HG03097 (cell line): Measurements from ENCODE around the gene SLC49A3.
"Not testable (repeated sequence)": the region's sequence is repeated elsewhere in the genome, so short reads cannot be mapped to it uniquely, and the experiment has no call there.

Experiments used
- ATAC-seq: cut with Tn5 transposase; IDR thresholded peaks from one replicate; pipeline ENCODE4 v1.9.1; 2021; ENCODE audit not compliant: unreplicated experiment, low FRiP score

SLC49A3 gene

DNA sequence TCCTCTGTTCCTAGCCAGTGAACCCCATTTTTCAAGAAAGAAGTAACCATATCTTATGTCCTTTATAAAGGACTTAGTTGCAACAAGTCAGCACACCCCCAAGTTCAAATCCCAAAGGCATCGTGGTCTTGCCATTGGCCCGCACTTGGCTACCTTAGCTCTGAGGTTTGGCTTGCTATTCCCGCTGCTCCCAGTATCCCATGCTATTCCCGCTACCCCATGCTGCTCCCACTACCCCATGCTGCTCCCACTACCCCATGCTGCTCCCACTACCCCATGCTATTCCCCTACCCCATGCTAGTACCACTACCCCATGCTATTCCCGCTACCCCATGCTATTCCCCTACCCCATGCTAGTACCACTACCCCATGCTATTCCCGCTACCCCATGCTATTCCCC is 20.7 kb downstream of the SLC49A3 start:
- ATAC-seq, result not testable (repeated sequence)

DNA sequence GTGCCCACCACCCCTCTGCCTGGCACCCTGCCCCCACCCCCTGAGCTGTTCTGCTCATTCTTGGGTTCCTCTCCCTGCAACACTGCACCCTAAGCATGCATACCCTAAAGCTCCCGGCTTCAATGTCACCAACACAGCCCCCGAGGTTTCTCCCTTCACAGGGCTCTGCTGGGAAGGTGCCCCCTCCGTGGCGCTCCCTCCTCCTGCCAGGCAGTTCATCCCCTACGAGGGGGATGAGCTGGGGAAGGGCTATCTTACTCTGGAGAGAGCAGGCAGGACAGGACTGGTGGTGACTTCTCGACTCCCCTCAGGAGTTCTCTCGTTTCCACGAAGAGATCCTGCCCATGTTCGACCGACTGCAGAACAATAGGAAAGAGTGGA is 21.4 kb downstream of the SLC49A3 start:
- no peak for ATAC-seq

DNA sequence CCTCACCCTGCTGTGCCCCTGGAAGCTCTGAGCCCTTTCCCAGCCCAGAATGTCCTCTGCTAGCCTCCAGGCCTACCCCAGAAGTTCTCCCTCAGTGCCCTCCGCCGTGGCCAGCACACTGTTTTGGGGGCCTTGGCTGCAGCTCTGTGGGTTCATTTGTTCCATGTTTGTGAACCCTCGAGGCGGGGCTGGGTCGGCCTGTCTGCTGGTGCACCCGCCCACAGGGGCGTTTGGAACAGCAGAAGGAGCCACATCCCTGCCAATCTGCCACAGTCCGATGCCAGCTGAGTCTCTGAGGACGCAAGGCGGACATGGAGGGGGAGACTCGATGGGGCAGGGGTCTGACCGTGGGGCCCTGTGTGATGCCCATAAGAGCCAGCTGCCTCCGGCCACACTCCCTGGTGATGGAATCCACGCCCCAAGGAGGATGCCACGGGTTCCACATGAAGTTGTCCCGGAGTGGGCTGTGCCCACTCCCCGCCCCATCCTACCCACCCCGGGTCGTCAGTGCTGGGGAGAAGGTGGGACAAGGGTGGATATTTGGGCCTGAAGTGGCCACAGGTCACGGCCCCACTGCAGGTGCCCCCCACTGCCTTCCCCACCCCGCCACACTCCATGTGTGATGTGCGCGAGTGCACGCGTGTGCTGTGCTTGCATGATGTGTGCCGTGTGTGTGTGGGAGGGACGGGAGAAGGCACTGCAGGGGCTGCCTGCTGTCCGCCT is 22.0 kb downstream of the SLC49A3 start:
- ATAC-seq, result no peak

DNA sequence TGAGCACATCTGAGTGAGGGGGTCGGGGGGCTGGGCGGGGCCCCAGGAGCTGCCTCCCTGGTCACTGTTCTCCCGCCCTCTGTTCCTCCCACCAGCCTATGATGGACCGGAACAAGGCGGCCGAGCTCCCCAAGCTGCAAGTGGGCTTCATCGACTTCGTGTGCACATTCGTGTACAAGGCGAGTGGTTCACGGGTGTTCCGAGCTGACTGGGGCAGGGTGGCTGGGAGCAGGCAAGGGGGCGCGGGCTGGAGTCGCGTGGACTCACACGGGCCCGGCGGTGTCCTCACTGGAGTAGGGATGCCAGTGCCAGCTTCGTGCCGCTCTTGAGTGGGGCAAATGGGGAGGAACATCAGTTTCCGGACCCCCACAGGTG is 22.5 kb downstream of the SLC49A3 start:
- no peak for ATAC-seq

DNA sequence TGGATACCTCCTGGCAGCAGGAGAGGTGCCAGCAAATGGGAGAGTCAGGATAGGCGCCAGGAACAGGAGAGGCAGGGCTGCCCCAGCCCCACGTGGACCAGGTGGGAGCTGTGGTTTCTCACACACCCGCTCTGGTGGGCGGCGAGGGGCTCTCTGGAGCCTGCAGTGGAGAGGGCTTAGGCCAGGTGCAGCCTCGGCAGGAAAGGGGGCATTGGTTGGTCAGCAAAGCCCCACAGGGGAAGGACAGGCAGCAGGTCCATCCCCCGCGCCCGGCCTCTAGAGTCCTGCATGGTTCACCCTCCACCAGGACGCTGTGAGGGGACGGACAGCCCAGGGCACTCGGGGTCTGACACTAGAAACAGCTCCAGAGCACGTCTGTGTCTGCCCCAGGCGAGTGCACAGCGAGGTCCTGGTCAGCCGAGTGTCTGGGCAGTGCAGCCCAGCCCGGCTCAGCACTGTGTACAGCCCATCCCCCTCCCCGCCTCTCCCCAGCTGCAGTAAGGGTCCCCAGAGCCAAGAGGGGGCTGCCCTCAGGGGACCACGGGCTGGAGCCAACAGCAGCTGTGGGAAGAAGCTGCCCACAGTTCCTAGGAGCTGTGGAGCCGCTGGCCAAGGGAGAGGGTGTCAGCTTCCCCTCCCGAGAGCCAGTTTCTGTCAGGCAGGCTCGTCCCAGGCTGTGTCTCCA is 23.1 kb downstream of the SLC49A3 start:
- ATAC-seq, result no peak

DNA sequence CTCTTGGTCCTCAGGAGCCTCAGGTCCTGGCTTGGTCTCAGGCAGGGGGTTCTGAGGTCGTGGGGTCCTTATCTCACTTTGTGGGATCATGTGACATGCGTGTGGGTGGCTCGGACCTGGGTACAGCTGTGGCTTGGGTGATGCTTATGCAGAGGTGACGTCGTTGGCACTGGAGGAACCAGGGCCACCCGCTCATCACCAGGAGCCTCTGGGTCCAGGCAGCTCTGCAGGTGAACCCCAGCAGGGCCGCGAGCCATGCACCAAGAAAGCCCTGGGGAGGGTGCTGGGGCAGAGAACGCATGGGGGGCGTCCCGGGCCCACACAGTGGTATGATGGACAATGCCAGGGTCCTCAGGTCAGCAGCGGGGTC is 23.6 kb downstream of the SLC49A3 start:
- ATAC-seq, result no peak

DNA sequence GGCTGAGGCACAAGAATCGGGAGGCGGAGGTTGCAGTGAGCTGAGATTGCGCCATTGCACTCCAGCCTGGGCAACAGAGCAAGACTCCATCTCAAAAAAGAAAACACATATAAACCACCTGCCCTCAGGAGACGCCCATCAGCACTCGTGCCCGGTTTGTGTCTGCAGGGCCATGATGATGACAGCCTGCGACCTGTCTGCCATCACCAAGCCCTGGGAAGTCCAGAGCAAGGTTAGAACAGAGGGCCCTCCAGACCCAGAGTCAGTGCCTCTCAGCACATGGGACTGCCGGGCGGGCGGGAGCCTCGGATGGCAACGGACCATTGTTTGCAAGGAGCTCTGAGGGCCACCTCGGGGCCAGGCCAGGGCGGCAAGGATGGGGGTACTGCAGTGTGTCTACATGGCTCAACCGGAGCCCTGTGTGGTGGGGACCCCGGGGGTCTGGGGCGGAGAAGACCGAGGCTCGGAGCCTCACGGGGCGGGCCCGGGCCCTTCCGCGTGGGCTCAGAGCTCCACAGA is 24.2 kb downstream of the SLC49A3 start:
- ATAC-seq, result no peak

DNA sequence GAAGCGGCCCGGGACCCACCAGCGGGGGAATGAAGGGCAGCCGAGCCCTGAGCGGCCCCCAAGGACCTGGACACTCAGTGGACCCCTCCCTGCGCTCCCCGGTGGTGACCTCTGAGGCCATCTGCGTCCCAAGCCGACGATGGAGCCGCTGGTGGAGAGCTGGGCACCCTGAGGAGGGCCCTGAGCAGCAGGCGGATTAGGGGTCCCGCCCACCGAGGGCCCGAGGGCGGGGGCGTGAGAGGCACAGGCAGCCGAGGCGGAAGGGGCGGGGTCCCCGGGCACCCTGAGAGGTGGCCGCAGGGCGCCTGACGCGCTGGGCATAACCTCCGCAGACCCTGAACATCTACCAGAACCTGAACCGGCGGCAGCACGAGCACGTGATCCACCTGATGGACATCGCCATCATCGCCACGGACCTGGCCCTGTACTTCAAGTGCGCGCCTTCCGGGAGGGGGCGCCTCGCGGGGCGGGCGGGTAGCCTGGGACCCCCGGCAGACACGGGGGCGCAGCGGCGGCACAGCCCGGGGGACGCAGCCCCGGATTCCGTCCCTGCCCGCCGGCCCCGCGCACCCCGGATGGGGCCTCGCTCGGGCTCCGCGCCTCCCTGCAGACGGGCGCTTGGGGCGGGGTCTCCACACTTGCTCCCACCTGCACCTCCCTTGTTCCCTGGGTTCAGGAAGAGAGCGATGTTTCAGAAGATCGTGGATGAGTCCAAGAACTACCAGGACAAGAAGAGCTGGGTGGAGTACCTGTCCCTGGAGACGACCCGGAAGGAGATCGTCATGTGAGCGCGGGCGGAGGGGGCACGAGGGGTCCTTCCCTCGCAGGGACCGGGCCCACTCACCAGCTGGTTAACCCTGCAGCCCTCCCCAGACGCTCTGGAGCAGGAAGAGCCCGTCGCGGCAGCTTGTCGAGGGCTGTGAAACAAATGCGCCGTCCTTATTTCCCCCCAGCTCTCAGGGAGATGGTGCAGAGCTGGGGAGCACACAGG is 25.2 kb downstream of the SLC49A3 start:
- ATAC-seq, result no peak

DNA sequence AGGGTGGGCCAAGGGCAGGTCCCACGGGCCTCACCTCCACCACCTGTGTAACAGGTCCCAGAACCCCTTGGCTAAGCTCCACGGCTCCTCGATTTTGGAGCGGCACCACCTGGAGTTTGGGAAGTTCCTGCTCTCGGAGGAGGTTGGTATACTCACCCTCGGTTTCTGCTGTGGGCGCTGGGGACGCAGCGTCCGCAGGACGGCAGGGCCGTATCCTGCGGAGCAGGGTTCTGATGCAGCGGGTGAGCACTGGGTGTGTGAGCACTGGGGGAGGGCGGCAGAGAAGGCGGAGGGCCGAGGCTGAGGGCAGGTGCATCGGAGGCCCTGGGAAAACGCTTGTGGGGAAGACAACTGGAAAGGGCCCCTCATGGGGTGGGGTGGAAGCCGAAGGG is 25.9 kb downstream of the SLC49A3 start:
- ATAC-seq, result no peak

DNA sequence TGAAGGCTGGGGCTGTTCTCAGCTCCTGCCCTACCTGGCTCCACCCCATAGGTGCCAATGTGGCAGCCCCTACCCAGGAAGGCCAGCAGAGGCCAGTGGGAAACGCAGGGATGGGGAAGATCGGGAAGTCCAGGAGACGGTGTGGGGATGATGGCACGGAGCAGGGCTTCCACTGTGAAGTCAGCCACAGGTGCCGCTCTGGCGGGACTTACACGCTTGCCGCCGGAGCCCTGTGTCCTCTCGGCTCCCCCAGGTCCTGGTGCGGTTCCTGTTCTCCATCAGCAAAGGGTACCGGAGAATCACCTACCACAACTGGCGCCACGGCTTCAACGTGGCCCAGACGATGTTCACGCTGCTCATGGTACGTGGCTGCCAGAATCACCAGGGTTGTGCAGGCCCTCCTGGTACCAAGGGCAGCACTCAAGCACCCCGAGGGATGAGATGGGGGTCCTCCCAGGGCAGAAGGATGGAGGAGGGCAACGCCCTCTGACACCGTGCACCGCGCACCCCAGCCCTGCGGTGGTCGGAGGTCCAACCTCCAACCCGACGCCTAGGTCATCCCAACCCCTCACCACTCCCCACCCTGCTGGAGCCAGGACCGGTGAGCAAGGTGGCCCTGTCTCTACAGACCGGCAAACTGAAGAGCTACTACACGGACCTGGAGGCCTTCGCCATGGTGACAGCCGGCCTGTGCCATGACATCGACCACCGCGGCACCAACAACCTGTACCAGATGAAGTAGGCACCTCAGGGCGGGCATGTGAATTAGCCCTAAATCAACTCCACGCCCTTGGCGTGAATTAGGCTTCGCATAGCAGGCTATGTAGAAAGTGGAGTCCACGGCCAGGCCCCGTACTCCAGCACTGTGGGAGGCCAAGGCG is 26.8 kb downstream of the SLC49A3 start:
- ATAC-seq, result no peak

DNA sequence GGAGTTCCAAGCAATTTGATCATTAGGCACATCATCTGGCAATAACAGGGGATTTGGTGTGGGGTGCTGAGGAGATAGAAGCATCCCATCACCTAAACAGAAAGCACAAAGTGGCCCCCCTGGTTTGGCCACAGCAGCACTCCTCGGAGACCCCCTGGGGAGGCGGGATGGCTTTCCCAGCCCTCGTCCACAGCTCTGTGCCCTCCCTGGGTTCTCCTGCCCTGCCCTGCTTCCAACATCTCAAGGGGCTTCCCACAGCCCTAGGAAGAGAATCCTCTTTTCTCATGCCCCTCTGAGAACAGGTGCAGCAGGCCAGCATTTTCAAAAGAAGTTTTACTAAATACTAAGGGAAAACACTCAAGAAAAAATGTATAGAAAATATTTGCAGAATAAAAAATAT is 27.7 kb downstream of the SLC49A3 start:
- no peak for ATAC-seq

DNA sequence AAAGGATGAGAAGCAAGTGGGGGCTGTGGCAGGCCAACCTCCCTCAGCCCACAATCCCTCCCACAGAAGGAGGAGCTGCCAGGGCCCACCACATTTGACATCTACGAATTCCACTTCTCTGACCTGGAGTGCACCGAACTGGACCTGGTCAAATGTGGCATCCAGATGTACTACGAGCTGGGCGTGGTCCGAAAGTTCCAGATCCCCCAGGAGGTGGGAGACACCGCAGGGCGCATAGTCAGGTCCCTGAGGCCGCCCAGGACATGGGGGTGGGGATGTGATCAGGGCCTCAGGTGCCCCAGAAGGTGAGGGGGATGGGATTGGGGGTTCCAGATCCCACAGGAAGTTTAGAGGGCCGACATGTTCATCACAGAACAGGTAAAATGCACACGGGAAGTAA is 28.6 kb downstream of the SLC49A3 start:
- ATAC-seq, result no peak

DNA sequence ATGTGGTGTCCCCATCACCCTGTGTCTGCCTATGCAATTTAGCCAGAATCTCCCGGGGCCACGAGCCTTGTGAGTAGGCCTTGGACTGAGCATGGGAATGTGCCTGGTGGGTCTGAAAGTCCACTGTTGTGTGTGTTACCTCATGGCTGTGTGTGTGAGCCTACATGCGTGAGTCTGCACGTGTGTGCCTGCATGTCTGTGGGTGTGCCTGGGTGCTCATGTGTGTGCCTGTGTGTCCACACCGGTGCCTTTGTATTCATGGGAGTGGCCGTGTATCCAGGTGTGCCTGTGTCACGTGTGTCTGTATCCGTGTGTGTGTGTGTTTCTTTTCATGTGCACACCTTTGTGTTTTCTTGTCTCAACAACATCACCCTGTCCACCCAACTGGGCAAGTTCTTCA is 29.1 kb downstream of the SLC49A3 start:
- no peak for ATAC-seq

DNA sequence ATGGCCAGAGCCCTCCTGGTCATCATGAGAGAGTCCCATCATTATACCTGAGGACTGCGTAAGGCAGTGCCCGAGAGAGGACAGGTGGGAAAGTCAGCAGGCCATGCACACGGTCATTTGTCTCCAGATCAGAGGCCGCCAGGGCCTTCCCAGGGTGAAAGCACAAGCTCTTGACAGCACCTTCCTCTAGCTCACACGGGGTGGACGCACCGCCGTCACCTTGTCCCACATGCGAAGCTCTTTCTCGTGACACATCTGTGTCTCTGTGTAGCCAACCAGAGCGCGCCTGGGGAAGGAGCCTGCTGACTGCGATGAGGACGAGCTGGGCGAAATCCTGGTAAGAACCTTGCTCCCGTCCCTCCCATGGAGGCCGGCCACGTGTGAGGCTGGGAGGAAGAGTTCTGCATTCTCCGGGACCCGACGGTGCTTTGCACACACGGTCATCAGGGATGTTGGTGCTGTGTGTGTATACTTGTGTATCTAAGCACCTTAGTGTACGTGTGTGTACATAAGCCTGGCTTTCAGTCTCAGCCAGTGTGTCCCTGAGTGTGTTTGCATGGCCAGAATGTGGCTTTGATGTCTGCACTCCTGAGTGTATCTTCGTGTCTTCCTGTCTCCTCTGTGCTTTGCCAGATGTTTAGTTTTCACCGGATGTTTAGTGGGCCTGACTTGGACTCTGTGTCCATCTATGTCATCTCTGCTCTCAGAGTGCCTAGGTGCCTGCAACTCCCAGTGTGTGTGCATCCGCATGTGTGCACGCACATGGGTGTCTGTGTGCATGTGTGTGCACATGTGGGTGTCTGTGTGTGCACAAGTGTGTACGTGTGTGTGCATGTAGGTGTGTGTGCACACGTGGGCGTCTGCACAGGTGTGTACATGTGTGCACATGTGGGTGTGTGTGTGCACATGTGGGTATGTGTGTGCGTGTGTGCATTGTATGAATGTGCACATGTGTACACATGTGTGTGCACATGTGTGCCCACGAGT is 30.0 kb downstream of the SLC49A3 start:
- no peak for ATAC-seq

DNA sequence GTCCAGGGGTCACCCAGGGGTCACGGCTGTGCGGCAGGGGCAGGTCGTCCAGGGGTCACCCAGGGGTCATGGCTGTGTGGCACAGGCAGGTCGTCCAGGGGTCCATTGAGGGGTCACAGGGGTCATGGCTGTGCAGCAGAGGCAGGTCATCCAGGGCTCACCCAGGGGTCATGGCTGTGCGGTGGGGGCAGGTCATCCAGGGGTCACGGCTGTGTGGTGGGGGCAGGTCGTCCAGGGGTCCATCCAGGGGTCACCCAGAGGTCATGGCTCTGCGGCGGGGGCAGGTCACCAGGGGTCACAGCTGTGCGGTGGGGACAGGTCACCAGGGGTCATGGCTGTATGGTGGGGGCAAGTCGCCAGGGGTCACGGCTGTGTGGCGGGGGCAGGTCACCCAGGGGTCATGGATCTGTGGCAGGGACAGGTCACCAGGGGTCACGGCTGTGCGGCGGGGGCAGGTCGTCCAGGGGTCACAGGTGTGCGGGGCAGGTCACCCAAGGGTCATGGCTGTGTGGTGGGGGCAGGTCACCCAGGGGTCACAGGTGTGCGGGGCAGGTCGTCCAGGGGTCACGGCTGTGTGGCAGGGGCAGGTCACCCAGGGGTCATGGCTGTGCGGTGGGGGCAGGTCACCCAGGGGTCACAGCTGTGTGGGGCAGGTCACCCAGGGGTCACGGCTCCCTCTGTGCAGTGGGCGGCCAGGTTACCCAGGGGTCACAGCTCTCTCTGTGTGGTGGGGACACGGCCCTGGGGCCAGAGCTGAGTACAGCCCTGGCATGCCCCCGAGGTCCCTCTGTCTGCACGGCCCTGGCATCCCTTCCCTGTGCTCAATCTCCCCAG is 30.9 kb downstream of the SLC49A3 start:
- no peak for ATAC-seq

DNA sequence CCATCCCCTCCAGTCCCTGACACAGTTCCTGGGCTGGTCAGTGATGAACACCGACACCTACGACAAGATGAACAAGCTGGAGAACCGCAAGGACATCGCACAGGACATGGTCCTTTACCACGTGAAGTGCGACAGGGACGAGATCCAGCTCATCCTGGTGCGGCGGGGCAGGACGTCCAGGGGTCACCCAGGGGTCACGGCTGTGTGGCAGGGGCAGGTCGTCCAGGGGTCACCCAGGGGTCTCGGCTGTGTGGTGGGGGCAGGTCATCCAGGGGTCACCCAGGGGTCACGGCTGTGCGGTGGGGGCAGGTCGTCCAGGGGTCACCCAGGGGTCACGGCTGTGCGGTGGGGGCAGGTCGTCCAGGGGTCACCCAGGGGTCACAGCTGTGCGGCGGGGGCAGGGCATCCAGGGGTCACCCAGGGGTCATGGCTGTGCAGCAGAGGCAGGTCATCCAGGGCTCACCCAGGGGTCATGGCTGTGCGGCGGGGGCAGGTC is 31.6 kb downstream of the SLC49A3 start:
- ATAC-seq, result no peak

DNA sequence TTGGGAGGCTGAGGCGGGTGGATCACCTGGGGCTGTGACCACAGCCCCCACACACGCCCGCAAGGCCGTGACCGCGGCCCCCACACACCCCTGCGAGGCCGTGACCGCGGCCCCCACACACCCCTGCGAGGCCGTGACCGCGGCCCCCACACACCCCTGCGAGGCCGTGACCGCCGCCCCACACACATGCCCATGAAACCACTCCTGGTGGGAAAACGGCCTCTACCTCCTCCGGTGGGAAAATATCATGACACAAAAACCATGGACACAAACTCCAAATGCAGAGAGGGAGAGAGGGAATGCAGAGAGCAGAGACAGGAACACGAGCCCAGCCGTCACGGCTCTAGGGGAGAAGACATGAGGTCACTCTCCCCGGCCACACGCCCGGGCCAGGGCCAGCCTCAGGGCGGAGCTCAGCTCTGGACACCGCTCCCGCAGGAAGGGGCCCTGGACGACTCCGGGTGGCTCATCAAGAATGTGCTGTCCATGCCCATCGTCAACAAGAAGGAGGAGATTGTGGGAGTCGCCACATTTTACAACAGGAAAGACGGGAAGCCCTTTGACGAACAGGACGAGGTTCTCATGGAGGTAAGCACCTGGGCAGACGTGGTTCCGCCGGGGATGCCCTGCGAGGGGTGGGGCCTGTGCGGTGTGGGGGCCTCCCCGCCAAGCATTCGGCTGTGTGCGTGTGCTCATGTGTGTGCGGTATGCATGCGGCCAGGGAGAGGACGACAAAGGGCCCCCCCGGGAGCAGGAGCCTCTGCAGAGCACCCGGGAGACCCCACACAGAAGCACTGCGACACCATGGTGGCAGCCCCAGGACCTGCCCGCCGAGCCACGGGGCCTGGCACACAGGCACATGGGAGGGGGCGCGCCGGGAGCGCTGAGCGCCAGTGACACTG is 32.3 kb downstream of the SLC49A3 start:
- ATAC-seq, result no peak
